OCI-LY3 (cell line): ENCODE results near the gene DGKK.

Experiments
- H2AFZ ChIP-seq: fragments of 200-600, 300-600 bp; shearing (Covaris generic); 2 replicates; pipeline ENCODE4 v1.6.0; 2014; ENCODE audit warnings: antibody characterized with exemption, low read depth, low read length
- H3K27ac ChIP-seq: fragments of 200-600, 300-600 bp; sonication (generic); 2 replicates; pipeline ENCODE4 v1.5.1; 2014; ENCODE audit warnings: mild to moderate bottlenecking, low read length, moderate library complexity, mixed read lengths
- H3K27me3 ChIP-seq: fragments of 200-600, 300-600 bp; sonication (generic); 2 replicates; pipeline ENCODE4 v1.6.1; 2014; ENCODE audit warnings: low read depth, low read length, mixed read lengths
- H3K36me3 ChIP-seq: fragments of 200-600, 300-600 bp; sonication (generic); replicated peaks from 2 replicates; pipeline ENCODE3; 2014; ENCODE audit warnings: low read depth, low read length, mixed read lengths
- H3K4me1 ChIP-seq: fragments of 300-600, 200-600 bp; sonication (generic); 2 replicates; pipeline ENCODE4 v1.6.1; 2014; ENCODE audit warnings: low read length, mixed read lengths
- H3K4me2 ChIP-seq: fragments of 200-600, 300-600 bp; sonication (generic); 2 replicates; pipeline ENCODE4 v1.6.1; 2014; ENCODE audit warnings: low read length, mixed read lengths
- H3K4me3 ChIP-seq: fragments of 300-600, 200-600 bp; sonication (generic); 2 replicates; pipeline ENCODE4 v1.5.1; 2014; ENCODE audit warnings: antibody characterized with exemption, mild to moderate bottlenecking, low read length, moderate library complexity
- H3K79me2 ChIP-seq: fragments of 300-600, 200-600 bp; shearing (Covaris generic); 2 replicates; pipeline ENCODE4 v1.6.1; 2014; ENCODE audit warnings: mild to moderate bottlenecking, low read length, mixed read lengths
- H3K9ac ChIP-seq: fragments of 300-600, 200-600 bp; shearing (Covaris generic); 2 replicates; pipeline ENCODE4 v1.6.0; 2014; ENCODE audit warnings: mild to moderate bottlenecking, low read length, moderate library complexity
- H3K9me3 ChIP-seq: fragments of 200-600, 300-600 bp; shearing (Covaris generic); 2 replicates; pipeline ENCODE4 v1.6.1; 2014; ENCODE audit warnings: low read length, mixed read lengths; ENCODE audit not compliant: insufficient read depth
- H4K20me1 ChIP-seq: fragments of 200-600, 300-600 bp; sonication (generic); 2 replicates; pipeline ENCODE4 v1.6.1; 2016; ENCODE audit warnings: low read length, mixed read lengths; ENCODE audit not compliant: insufficient read depth
- CTCF ChIP-seq: fragments of 200-600, 300-600 bp; sonication (generic); IDR thresholded peaks from 2 replicates; pipeline ENCODE4 v1.5.1; 2014; ENCODE audit warnings: antibody characterized with exemption, low read length, low read depth
- EZH2phosphoT487 ChIP-seq: fragments of 200-600 bp; shearing (Covaris generic); IDR thresholded peaks from 2 replicates; pipeline ENCODE4 v1.6.1; 2018; ENCODE audit warnings: antibody characterized with exemption, mixed run types, low read depth

The DGKK gene

GRCh38 chrX:50402886-50403285 is 67.7 kb downstream of the DGKK start:
- no peak for TF ChIP-seq CTCF
- TF ChIP-seq EZH2phosphoT487, result no peak
- Histone ChIP-seq H3K4me1 (no peaks in the 10 kb centered on the region), H3K27me3 (no peaks in the 10 kb centered on the region), H3K9ac (no peak overlapping the region), H3K36me3 (no peaks in the 10 kb centered on the region), H4K20me1 (no peaks in the 10 kb centered on the region), H3K4me2 (no peak overlapping the region), H2AFZ (no peak overlapping the region), H3K79me2 (no peaks in the 10 kb centered on the region), H3K9me3 (no peaks in the 10 kb centered on the region), H3K27ac (no peak overlapping the region), H3K4me3 (no peak overlapping the region)

- Histone ChIP-seq H3K27ac (no peak overlapping the region), H3K9me3 (no peaks in the 10 kb centered on the region)
Measured at GRCh38 chrX:50393902-50394301, 76.7 kb downstream of the DGKK start.

DNA sequence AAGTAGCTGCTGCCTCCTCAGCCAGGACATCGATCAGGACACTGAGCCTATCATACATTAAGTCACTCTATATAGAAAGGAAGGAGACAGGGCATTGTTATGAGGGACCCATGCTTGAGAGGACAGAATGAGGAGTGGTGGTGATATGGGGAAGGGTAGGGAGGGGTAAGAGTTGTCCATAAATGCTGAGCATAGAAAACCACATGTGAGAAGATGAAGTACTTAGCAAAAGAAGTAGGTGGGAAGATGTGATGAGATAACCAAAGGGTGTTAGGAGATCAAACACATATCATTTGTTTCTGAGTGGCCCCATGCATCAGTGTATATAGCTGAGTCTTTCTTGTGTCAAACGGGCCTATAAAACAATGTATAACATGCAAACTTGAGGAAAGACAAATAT is 84.1 kb downstream of the DGKK start:
- Histone ChIP-seq H2AFZ (no peak overlapping the region), H3K9me3 (no peaks in the 10 kb centered on the region), H3K4me2 (no peak overlapping the region), H3K4me3 (no peak overlapping the region), H4K20me1 (no peaks in the 10 kb centered on the region), H3K79me2 (no peaks in the 10 kb centered on the region), H3K36me3 (no peaks in the 10 kb centered on the region), H3K27ac (no peak overlapping the region), H3K4me1 (no peaks in the 10 kb centered on the region), H3K9ac (no peak overlapping the region), H3K27me3 (no peaks in the 10 kb centered on the region)
- TF ChIP-seq EZH2phosphoT487 (no peak), CTCF (no peak)

More at GRCh38 chrX:50393902-50394301, 76.7 kb downstream of the DGKK start:
- H3K79me2 ChIP-seq, result no peaks in the 10 kb centered on the region
- no peaks in the 10 kb centered on the region for H3K4me1 ChIP-seq
- no peak overlapping the region for H3K4me3 ChIP-seq
- H2AFZ ChIP-seq, result no peak overlapping the region
- H3K36me3 ChIP-seq, result no peaks in the 10 kb centered on the region
- no peak for TF ChIP-seq CTCF
- H3K4me2 ChIP-seq, result no peak overlapping the region
- no peak overlapping the region for H3K9ac ChIP-seq
- no peaks in the 10 kb centered on the region for H3K27me3 ChIP-seq
- H4K20me1 ChIP-seq, result no peaks in the 10 kb centered on the region

- Histone ChIP-seq H3K9me3 (no peaks in the 10 kb centered on the region), H3K9ac (no peak overlapping the region), H3K27ac (no peak overlapping the region), H2AFZ (no peak overlapping the region), H3K79me2 (no peaks in the 10 kb centered on the region), H3K4me3 (no peak overlapping the region), H4K20me1 (no peaks in the 10 kb centered on the region), H3K36me3 (no peaks in the 10 kb centered on the region), H3K4me1 (no peaks in the 10 kb centered on the region), H3K4me2 (no peak overlapping the region), H3K27me3 (no peaks in the 10 kb centered on the region)
- TF ChIP-seq EZH2phosphoT487 (no peak), CTCF (no peak)
Measured at GRCh38 chrX:50381729-50382415, 88.8 kb downstream of the DGKK start.
